ENCODE measurements around the gene TCERG1.
A peak's percentile ranks its signal among the peaks of the same experiment; 100 is the strongest.

The TCERG1 gene

DNA sequence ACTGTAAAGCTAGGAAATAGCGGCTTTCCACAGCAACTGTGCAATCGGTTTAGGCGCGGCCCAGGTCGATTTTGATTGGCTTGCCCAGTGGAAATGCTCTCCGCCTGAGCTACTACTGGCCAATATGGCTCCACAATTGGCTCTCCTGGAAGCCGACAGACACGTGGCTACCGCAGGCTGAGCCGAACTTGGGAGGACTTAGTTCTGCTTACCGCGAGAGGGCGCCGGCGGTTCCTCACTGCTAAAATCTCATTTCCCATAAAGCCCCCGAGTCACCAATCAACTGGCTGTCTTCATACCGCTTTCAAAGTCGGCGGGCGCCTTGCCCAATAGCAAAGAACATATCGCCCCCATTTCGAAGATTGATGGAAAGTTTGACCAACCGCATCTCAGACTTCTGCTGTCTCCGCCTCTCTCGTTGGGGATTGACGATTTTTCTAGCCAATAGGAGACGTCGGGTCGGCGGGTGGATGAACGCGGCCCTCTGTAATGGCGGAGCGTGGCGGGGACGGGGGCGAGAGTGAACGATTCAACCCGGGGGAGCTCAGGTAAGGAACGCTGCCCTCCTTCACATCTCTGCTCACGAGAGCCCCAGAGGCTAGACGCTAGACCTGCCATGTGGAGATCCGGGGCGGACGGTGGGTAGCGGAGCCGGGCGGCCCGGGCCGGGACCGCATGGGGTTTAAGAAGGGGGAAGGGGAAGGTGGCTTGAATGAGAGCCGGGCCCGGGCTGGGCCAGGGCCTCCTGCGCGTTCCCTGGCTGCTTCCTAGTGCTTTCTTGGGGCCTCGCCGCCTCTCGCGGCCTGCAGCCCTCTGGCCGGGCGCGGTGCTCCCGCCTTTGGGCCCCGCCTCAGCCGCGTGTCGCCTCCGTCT lies at the start of gene TCERG1:
Gene TCERG1, plus strand, starts transcription at position 473 of the 873 bp plus-strand sequence. Its CDS starts 17 bp downstream, at position 490.
- peak; percentile 99 for DNase-seq

DNA sequence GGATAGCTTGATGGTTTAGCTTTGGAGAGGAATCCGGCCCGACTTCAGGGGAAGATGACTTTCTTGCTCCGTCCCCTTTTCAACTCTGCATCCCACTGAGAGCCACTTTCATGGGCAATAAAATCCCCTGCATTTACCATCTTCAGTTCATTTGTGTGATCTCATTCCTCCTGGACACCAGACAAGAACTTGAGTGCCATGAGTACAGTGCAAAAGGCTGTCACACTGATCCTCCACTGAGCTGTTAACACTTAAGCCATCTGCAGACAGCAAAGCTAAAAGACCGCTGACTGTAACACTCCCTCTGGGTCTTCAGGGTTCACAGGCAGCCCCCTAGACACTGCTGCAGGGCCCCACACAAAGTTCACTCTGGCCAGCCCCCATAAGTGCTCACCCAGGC lies 48.3 kb upstream of the TCERG1 start:
- DNase-seq: no peak

DNA sequence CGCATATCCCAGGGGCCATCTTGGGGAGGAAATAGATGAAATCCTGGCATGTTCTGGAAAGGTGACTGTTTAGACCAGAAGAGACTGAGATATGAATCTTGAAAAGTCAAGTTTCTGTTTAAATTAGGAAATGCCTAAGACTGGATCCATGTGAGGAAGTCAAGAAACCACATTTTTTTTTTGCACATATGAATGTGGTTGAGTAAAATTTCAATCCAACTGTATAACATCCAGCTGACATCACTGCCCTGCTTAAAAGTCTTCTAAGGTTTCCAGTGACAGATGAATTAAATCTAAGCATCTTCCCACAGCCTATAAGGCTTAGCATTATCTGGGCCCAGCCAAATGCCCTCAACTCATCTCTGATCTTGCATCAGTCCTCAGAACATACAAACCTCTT lies 47.7 kb upstream of the TCERG1 start:
- DNase-seq: no peak

DNA sequence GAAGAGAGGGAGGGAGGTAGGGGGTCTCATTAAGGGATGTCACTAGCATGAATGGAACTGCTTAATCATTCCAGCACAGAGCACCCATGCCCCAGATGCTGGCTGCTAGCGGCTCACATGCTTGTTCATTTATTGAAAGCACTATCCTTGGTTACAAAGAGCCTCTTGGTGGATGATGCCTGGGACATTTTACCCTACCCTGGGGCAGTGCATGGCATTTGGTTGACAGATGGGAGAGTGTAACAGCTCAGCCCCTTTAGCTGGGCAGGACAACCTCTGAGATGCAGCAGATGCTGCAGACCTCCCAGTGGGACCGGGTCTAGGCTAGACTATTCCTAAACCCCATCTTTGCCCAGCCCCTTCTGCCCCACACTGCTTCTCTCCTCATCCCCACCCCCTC lies 46.9 kb upstream of the TCERG1 start:
- DNase-seq: peak; percentile 59

DNA sequence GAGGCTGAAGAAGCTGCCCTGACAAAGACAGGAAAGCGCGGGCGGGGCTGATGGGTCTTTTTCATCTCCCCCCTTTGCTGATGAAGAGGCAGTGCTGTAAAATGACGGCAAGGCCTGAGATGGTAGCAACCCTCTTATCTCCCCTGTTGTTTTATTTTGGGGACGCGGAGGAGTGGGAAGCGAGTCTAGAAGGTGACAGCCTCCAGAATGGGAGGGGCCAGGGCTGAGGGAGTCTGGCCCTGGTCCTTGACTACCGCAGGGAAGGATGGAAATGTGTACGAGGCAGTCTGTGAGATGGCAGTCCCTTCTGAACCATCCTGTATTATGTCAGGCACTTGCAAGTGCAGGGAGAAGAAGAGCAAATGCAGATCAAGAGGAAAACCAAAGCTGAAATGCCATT lies 46.1 kb upstream of the TCERG1 start:
- no peak for DNase-seq

DNA sequence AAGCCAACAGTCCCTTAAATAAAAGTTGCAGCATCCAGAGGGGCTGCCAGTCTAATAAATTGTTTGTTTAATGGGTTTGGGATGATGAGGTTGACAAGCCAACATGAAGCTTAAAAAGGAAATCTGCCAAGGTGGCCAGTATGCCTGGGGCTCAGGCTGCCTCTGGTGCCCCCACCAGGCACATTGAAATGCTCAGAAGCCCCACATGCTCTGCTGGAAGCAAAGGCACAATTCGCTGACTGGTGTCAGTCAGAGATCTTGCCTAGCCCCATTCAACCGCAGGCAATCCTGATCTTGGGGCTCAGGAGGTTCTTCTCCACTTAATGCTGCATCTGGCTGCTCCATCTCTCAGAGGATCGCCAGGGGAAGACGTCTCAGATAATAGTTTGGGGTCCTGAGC lies 44.2 kb upstream of the TCERG1 start:
- DNase-seq: no peak

DNA sequence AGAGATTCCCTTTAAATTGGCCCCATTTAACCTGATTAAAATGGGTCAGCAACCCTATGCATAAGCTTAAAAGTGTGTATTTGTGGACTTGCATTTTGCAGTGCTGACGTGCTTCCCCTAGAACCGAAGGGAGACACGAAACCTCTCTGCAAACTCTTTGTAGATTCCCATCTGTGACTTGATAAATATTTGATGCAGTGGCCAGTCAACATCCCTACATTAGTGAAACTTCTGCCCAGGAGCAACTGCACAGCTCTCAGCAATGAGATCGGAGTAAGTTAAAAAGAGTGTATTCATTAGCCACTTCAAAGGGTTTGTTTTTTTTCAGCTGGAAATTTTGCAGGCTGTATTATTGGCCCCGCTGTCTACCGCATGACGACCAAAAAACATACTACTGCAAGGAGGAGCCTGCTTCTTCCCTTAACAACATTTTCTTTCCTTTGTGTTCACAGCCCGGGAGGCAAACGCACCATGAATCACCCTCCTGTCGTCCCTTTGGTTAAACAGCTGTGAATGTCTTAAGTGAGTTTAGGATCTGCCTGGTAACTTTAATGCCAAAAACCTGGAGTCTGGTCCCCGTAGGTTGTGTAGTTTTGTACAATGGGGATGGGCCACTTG lies 38.0 kb upstream of the TCERG1 start:
- DNase-seq: no peak

DNA sequence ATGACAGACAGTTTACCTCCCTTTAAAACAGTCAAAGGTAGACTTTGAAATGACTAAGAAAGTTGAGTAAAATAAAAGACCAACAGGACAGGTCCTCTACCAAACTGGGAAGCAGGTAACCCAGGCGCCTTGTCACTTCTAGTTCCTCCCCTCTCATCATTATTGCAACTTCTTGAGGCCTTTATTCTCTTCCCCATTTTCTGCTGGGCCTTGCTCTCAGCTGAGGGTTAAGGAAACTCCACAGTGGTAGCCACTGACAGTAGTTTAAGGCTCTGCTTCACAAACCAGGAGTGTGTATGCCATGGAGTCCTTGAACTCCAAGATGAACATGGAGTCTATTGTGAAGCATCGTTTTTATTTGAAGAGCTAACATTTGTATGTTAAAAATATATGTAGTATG lies 36.9 kb upstream of the TCERG1 start:
- no peak for DNase-seq

DNA sequence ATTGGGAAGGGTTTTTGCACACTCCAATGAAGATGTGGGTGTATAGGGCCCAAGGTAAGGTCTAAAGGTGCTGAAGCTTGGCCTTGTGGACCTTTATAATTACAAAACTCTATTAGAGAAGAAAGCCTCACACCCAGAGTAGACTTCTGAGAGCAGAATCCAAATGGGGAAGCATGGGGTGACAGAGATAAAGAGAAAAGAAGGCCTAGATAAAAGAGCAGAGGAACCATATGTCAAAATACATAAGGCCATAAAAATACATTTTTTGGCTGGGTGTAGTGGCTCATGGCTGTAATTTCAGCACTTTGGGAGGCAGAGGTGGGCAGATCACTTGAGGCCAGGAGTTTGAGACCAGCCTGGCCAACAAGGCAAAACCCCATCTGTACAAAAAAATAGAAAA lies 27.4 kb upstream of the TCERG1 start:
- DNase-seq: no peak

DNA sequence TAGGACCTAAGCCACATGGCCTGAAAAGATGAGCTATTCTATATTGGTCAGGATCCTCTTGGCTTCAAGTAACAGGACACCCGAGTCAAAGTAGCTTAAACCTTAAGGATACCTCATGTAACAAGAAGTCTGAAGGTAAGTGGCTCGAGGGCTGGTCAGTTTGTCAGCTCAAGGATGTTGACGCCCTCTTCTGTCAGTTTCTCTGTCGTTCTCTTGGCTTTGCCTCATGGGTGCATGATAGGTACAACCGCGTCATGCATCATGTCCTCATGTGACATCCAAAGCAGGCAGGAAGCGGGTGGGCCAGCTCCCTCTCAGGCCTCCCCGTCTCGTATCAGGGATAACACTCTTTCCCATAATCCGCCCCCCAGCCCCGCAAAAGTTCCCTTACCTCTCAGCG lies 22.1 kb upstream of the TCERG1 start:
- DNase-seq: no peak

DNA sequence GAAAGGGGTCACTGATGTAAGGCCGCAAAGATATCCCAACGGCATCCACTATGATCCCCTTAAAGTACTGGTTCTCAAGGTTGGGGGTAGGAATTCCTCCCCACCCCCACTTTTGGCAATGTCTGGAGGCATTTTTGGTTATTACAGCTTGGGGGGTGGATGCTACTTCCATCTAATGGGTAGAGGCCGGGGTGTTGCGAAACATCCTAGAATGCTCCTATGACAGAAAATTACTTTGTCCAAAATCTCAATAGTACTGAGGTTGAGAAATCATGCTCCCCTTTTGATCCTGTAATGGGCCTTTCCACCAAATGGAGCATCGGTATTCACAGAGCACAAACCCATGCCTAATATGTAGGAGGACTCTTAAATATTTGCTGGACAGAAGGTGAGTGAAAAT lies 20.8 kb upstream of the TCERG1 start:
- no peak for DNase-seq

DNA sequence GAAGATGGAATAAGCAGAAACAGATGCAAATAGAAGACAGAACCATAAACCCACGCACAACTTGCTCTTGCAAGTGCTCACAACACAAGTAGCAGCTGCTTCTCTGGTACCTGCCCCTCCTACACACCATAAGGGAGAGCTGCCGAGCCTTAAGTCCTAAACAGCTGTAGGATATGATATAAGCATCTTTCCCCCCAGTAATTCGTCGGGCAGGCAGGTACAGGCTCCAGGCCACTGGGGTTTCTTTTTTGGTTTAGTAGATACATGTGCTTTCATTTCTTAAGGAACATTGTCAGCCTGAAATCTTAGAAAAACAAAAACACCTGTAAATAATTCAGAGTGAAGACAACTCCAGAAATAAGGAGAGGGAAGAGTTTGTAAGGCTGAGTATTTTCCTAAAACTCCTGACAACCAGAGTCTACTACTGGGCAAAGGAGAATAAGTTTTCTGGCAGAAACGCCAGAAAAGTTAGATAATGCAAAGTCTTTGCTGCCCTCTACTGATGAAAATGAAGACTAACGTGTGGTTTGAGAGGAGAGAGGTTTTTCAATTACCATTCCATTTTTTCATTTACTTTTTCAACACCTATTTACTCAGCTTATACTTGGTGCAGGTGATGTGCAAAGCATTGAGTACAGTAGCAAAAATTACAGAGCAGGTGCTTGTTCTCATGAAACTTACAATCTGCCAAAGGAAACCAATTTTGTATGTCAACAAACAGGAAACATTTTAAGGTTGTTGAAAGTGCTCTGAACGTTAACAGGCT lies 20.1 kb upstream of the TCERG1 start:
- DNase-seq: peak; percentile 52

DNA sequence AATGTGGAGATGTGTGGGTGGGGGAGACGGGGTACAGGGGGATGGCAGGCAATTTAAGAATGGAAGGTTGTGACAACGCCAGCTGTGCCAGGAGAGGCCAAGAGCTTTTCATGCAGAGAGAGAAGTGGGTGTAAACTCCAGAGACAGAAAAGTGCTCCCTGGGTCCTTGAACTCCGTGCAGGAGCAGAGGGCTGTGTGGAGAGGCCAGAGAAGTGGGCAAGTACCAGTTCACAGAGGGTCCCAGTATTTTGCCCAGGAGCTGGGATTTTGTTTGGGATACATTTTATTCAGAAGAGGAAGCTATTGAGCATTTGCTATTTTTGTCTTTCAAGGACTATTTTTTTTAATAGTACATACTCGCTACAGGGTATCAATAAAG lies 19.5 kb upstream of the TCERG1 start:
- no peak for DNase-seq

DNA sequence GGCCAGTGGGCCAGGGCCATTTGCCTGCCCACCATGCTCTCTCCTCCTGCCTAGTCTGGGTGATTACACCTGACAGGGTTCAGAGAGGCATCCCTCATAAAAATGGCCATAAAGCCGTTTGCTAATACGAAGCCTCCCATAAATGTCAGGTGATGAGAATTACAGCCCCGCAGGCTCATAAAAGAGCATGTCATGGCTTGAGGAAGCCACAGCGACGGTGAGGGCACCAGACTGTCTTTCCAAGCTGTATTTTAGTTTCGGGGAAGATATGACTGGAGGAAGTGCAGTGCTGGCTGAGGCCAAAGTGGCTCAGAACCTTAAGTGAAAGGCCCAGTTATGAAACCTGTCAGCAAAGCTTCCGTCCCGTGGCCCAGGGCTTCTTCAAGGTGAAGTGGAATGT lies 18.5 kb upstream of the TCERG1 start:
- no peak for DNase-seq

DNA sequence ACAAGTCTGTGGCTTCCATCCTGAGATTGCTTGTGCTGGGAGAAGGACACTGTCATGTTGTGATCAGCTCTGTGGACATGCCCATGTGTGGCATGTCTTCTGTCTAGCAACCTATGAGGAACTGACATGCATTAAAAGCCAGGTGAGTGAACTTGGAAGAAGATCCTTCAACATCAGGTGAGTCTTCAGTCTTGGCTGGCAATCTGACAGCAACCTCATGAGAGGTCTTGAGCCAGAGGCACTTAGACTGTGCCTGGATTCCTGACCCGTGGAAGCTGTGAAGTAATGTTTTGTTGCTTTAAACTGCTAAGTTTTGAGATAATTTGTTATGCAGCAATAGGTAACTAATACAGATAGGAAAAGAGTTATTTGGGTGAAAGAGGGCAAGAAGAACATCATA lies 6.8 kb upstream of the TCERG1 start:
- no peak for DNase-seq

DNA sequence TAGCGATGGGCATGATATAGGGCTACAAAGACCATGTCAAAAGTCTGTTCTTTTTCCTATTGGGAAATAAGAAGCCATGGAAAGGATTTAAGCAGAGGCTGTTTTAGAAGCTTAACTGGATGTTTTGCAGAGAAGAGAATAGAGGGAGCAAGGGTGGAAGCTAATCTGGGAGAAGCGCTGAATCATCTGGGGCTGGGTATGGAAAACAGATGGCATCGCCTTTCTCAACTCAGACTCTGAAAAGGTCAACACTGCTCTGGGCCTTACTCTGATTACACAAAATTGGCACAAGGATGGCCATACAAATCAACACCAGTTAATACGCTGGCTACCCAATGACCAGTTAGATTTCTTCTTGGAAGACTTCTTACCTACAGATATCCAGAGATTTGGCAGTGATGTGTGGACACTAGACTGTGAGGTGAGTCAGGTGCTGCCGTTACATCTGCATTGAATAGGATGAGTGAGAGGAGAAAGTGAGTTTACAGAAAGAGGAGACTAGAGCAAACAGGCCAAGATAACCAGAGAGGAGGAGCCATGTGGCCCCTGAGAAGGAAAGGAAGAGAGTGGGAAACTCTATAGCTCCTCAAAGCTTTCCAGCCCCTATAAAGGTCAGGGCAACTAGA lies 6.2 kb upstream of the TCERG1 start:
- DNase-seq: peak; percentile 1

DNA sequence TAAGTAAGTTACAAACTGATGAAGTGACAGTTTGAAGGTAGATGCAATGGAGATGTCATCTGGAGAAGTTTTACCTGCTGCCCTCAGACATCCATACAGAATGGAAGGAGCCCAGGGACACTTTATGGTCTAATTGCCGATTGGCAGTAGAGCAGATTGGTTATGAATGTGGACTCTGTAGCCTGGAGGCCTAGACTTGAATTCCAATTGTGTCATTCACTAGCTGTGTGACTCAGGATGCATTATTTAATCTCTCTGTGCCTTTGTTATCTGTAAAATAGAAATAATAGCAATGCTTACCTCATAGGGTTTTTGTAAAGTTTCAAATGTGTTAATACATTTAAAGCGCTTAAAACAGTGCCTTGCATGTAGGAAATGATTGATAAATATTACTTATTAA lies 5.2 kb upstream of the TCERG1 start:
- no peak for DNase-seq

DNA sequence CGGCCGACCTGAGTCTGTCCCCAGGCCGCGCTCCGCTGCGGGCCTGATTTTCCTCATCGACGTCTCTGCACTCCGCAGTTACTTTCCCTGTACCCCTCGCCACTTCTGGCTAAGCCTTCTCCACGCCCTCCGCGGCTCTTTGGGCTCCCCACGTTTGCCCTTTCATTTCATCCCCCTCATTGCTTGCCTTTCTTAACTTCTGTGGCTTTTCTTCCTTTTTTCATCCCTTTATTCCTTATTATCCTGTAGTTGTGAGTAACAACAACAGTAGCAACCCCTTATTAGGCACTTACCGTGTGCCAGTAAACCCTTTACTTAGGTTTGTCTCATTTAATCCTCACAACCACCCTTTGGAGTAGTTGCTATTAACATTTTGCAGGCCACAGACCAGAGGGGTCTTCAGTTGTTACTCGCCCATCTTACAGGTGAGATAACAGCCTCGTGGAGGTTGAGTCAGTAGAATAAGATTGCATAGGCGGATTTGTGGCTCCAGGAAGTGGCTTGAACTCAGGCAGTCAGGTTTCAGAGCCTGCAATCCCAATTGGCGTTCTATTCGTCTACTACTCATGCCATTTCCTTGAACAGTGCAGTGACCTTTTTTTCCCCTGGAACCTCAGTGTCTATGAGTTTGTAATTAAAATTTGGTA lies 724 bp downstream of the TCERG1 start:
- DNase-seq: peak; percentile 3

DNA sequence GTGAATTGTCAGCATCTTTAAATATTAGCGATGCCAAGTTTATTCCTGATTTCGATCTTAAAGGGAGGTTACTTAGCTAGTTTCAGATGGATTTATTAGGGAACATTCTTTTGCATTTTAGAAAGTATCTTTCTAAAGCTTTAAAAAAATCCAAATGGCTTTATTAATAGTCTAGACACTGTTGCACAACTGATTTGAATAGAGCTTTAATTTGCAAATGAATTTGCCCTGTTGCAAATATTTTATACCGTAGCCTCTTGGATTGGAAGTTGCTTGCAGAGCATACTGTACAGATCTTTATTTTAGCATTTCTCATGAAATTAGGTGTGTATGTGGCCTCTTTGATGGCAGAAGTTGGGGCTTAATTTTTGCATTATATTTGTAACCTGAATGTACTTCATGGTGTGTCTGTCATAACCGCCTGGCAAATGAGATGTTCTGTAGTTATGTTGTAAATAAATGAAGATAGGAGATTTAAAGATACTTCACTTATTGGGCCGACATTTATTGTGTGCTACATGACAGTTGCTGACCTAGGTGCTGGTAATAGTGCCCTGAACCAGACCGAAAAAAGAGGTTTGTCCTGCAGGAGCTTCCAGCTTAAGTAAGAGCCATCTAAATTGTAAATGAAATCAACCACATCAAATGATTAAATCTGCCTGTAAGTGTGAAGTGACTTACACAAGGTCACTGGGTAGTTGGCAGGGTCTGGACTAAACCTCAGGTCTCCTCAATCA lies 1.8 kb downstream of the TCERG1 start:
- no peak for DNase-seq

DNA sequence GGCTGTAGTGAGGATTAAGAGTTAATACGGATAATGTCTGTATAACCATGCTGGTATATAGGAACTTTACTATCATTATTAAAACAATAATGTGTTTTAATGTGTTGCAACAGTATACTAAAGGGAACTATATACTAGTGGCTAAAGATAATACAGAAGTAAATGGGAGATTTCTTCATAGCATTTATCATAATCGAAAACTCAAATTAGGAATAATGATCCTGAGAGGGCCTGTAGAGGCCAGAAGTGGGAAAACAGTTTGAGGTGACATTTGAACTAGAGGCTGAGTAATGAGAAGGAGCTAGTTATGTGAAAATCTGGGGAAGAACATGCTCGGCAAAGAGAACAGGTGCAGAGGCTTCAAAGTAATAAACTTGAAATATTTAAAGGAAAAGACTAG lies 2.9 kb downstream of the TCERG1 start:
- no peak for DNase-seq

DNA sequence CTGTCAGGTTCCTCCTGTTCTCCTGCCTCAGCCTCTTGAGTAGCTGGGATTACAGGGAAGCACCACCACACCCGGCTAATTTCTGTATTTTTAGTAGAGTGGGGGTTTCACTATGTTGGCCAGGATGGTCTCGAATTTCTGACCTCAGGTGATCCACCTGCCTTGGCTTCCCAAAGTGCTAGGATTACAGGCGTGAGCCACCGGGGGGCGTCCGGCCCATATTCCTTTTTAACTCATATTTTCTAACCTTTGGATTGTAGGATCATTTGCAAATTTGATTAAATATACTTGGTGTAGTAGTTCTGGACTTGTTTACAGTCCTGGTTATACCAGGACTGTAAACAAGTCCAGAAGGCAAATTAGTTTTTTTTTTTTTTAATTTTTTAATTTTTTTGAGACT lies 4.3 kb downstream of the TCERG1 start:
- DNase-seq: no peak

DNA sequence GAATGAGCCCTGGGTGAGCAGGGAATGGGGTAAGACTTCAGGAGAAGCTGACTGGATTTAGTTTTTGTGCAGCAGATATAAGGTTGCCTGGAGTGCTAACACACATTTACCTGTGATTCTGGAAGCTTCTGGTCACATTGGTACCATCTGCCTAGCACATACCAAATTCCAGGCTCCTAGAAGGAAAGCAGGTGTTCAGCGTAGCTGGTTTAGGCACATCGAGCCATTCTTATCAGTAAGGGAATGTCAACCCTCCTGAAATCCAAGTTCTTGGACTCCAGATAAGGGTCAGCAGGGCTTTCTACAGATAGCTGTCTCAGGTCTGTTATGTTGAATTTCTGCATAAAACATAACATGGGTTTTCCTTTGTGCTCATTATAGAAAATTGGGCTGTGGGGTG lies 10.3 kb downstream of the TCERG1 start:
- no peak for DNase-seq

Data from NCI-H1694 (cell line).